ENCODE measurements around the gene CBL.

GRCh38 chr11:119307974-119308373 lies 101.8 kb downstream of the CBL start:
- TF ChIP-seq, protein P1, sequence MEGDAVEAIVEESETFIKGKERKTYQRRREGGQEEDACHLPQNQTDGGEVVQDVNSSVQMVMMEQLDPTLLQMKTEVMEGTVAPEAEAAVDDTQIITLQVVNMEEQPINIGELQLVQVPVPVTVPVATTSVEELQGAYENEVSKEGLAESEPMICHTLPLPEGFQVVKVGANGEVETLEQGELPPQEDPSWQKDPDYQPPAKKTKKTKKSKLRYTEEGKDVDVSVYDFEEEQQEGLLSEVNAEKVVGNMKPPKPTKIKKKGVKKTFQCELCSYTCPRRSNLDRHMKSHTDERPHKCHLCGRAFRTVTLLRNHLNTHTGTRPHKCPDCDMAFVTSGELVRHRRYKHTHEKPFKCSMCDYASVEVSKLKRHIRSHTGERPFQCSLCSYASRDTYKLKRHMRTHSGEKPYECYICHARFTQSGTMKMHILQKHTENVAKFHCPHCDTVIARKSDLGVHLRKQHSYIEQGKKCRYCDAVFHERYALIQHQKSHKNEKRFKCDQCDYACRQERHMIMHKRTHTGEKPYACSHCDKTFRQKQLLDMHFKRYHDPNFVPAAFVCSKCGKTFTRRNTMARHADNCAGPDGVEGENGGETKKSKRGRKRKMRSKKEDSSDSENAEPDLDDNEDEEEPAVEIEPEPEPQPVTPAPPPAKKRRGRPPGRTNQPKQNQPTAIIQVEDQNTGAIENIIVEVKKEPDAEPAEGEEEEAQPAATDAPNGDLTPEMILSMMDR (conservative IDR thresholded peaks at IDR 0.05; ENCODE audit: low read length): no peak
- TF ChIP-seq EZH2phosphoT487 (IDR thresholded peaks at IDR 0.05; ENCODE audit: borderline replicate concordance, low read depth, low read length): no peak
